Keratinocyte (primary cell): ENCODE results near the gene AKR1C1. TPM values are rescaled to one million over a fixed set of nuclear protein-coding genes. Genes with fewer than 3 reads are reported as not detected.
"Not testable (repeated sequence)": the region's sequence is repeated elsewhere in the genome, so short reads cannot be mapped to it uniquely, and the experiment has no call there.

Experiments used
- DNase-seq: peaks from one replicate; pipeline ENCODE4 v3.0.0-alpha.2; 2011; ENCODE audit warnings: low read depth, missing footprints, low spot score
- FAIRE-seq: peaks from 2 replicates; lab custom pipeline; 2011; peaks lifted over from hg19 to GRCh38; lab: Jason Lieb, UNC
- H2AFZ ChIP-seq: 2 replicates; pipeline ENCODE4 v1.6.0; 2012; ENCODE audit warnings: low read length, control low read depth, inconsistent platforms; ENCODE audit not compliant: control insufficient read depth
- H3K27ac ChIP-seq: 2 replicates; pipeline ENCODE4 v1.5.1; 2011; ENCODE audit warnings: low read length; ENCODE audit not compliant: control insufficient read depth, insufficient read depth
- H3K27me3 ChIP-seq: 3 replicates; pipeline ENCODE4 v1.6.0; 2011; ENCODE audit warnings: low read length; ENCODE audit not compliant: control insufficient read depth, insufficient read depth; ENCODE audit errors: extremely low read depth
- H3K36me3 ChIP-seq, 2 experiments: 2 replicates in 1 of 2; 3 replicates in 1 of 2; pipeline ENCODE4 v1.5.1; 2011; ENCODE audit warnings: low read length in 2 of 2, mild to moderate bottlenecking in 1 of 2; ENCODE audit not compliant: control insufficient read depth in 2 of 2, insufficient read depth in 2 of 2; ENCODE audit errors: extremely low read depth in 1 of 2
- H3K4me1 ChIP-seq: 3 replicates; pipeline ENCODE4 v1.5.1; 2011; ENCODE audit warnings: low read length; ENCODE audit not compliant: control insufficient read depth, insufficient read depth; ENCODE audit errors: extremely low read depth
- H3K4me2 ChIP-seq: 3 replicates; pipeline ENCODE4 v1.6.0; 2011; ENCODE audit warnings: low read depth, low read length; ENCODE audit not compliant: control insufficient read depth, insufficient read depth; ENCODE audit errors: extremely low read depth
- H3K4me3 ChIP-seq, 3 experiments: fragments of 200-600 bp in 1 of 3; sonication (generic) in 1 of 3; 2 replicates in 2 of 3; 3 replicates in 1 of 3; pipeline ENCODE4 v1.5.1; 2011 to 2016; ENCODE audit warnings: low read length in 3 of 3, mild to moderate bottlenecking in 3 of 3, control low read depth in 2 of 3, inconsistent platforms in 1 of 3, low read depth in 1 of 3, mixed read lengths in 1 of 3, mixed run types in 1 of 3, moderate library complexity in 1 of 3; ENCODE audit not compliant: control insufficient read depth in 2 of 3, insufficient read depth in 2 of 3; ENCODE audit errors: extremely low read depth in 1 of 3
- H3K79me2 ChIP-seq: 2 replicates; pipeline ENCODE4 v1.6.0; 2012; ENCODE audit warnings: low read length; ENCODE audit not compliant: control insufficient read depth, insufficient read depth
- H3K9ac ChIP-seq: 3 replicates; pipeline ENCODE4 v1.6.0; 2011; ENCODE audit warnings: low read length; ENCODE audit not compliant: control insufficient read depth, insufficient read depth; ENCODE audit errors: extremely low read depth
- H3K9me1 ChIP-seq: 3 replicates; pipeline ENCODE4 v1.6.0; 2011; ENCODE audit warnings: low read length; ENCODE audit not compliant: control insufficient read depth, insufficient read depth; ENCODE audit errors: extremely low read depth
- H3K9me3 ChIP-seq: 2 replicates; pipeline ENCODE4 v1.5.1; 2012; ENCODE audit warnings: low read depth, low read length; ENCODE audit not compliant: control insufficient read depth
- H4K20me1 ChIP-seq: 3 replicates; pipeline ENCODE4 v1.6.0; 2011; ENCODE audit warnings: low read length; ENCODE audit not compliant: control insufficient read depth, insufficient read depth; ENCODE audit errors: extremely low read depth
- EZH2 ChIP-seq: IDR thresholded peaks from one replicate; pipeline ENCODE4 v1.6.1; 2012; ENCODE audit warnings: inconsistent platforms, mild to moderate bottlenecking, low read length, moderate library complexity
- dilution Hi-C: fragments of 300-500 bp; cut with MboI; formaldehyde crosslinking; loops from one replicate; pipeline ENCODE4 v1.7.0; 2020; ENCODE audit warnings: low sequenced_read_pairs; ENCODE audit not compliant: extremely low pct_ligation_motif_present
- polyA plus RNA-seq, 5 experiments: library from polyadenylated mRNA; depleted of rRNA in 3 of 5; stranded (reverse) in 3 of 5; stranded (forward) in 1 of 5; unstranded in 1 of 5; fragments of >200 nt; gene quantifications; 1 replicate in 1 of 5; 2 replicates in 3 of 5; 3 replicates in 1 of 5; pipeline versions ENCODE4 v1.2.1 to v1.2.3, GENCODE V29; 2011 to 2012; ENCODE audit warnings: missing spikeins in 2 of 5, low read depth in 1 of 5, low replicate concordance in 1 of 5
- TF ChIP-seq, protein P1 (sequence below), 3 experiments: IDR thresholded peaks in 1 of 3; conservative IDR thresholded peaks in 1 of 3; optimal IDR thresholded peaks in 1 of 3; 2 replicates in 2 of 3; 3 replicates in 1 of 3; pipeline versions ENCODE3 to v1.5.1; 2011; ENCODE audit warnings: low read length in 3 of 3, mild to moderate bottlenecking in 3 of 3, moderate library complexity in 2 of 3, control low read depth in 1 of 3, inconsistent platforms in 1 of 3; ENCODE audit not compliant: insufficient read depth in 2 of 3; ENCODE audit errors: extremely low read depth in 1 of 3

AKR1C1 gene
- polyA plus RNA-seq, 1 donor (not counting 4 experiments of a cell fraction or from before 2014, with no cell fraction given), result 28.1 TPM

GRCh38 chr10:5023177-5023805, 60.1 kb downstream of the AKR1C1 start:
- Histone ChIP-seq H3K9ac (no peak overlapping the region), H3K27me3 (no peaks in the 10 kb centered on the region), H3K36me3 (no peaks in the 10 kb centered on the region), H3K4me2 (no peak overlapping the region), H3K4me1 (peaks cover 29% of the 10 kb centered on the region), H3K27ac (no peak overlapping the region), H2AFZ (no peak overlapping the region), H3K9me3 (no peaks in the 10 kb centered on the region), H4K20me1 (no peaks in the 10 kb centered on the region), H3K79me2 (no peaks in the 10 kb centered on the region), H3K4me3 (no peak overlapping the region), H3K9me1 (no peaks in the 10 kb centered on the region)
- dilution Hi-C loops, result no loop called here
- DNase-seq (no peak), FAIRE-seq (no peak)
- TF ChIP-seq EZH2, result no peak
- TF ChIP-seq, protein P1, sequence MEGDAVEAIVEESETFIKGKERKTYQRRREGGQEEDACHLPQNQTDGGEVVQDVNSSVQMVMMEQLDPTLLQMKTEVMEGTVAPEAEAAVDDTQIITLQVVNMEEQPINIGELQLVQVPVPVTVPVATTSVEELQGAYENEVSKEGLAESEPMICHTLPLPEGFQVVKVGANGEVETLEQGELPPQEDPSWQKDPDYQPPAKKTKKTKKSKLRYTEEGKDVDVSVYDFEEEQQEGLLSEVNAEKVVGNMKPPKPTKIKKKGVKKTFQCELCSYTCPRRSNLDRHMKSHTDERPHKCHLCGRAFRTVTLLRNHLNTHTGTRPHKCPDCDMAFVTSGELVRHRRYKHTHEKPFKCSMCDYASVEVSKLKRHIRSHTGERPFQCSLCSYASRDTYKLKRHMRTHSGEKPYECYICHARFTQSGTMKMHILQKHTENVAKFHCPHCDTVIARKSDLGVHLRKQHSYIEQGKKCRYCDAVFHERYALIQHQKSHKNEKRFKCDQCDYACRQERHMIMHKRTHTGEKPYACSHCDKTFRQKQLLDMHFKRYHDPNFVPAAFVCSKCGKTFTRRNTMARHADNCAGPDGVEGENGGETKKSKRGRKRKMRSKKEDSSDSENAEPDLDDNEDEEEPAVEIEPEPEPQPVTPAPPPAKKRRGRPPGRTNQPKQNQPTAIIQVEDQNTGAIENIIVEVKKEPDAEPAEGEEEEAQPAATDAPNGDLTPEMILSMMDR (optimal IDR thresholded peaks at IDR 0.05 in 1 of 3, IDR thresholded peaks at IDR 0.05 in 1 of 3, conservative IDR thresholded peaks at IDR 0.05 in 1 of 3; ENCODE audit: extremely low read depth in 1 of 3, insufficient read depth in 2 of 3, low read length in 3 of 3), result no peak

DNA sequence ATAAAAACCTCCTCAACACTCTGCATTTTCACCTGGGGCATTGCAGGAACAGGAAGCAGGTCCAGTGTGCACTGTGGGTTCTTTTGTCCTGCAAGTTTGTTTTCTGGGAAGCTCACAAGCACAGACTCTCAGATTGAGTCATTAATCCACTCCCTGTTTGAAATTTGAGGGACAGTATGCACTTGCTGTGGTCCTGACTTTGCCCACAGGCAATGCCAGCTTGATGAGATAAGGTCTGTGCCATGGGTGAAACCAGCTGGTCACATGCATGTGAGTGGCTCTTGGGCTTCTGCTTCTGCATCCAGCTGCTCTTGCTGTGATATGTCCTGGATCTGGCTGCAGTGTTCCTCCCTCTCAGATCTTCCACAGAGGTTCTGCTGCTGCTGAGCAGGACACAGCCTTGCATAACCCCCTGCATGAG, 62.3 kb downstream of the AKR1C1 start:
- H3K27ac ChIP-seq, H4K20me1 ChIP-seq, H3K9me1 ChIP-seq, dilution Hi-C loops, FAIRE-seq, H3K27me3 ChIP-seq, H3K4me2 ChIP-seq, H3K4me3 ChIP-seq, H2AFZ ChIP-seq, H3K36me3 ChIP-seq, H3K79me2 ChIP-seq, H3K9ac ChIP-seq, H3K9me3 ChIP-seq, DNase-seq: not testable (repeated sequence)
- H3K4me1 ChIP-seq, result peaks cover 22% of the 10 kb centered on the region

DNA sequence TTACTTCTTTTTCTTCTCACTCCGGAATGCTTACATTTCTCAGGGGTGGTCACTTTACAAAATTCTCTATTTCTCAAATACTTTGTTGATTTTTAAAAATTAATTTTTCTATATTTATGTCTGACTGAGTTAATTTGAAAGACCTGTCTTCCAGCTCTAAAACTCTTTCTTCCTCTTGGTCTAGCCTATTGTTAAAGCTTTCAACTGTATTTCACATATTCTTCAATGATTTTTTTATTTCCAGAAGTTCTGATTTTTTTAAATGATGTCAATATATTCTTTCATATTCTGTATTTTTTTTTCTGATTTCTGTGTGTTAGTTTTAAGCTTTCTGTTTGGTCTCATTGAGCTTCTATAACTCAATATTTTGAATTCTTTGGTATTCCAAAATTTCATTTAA, 67.8 kb downstream of the AKR1C1 start:
- no peaks in the 10 kb centered on the region for H3K36me3 ChIP-seq
- H3K27ac ChIP-seq, result no peak overlapping the region
- no peak overlapping the region for H3K9ac ChIP-seq
- dilution Hi-C loops, result no loop called here
- no peaks in the 10 kb centered on the region for H3K27me3 ChIP-seq
- DNase-seq (no peak), FAIRE-seq (no peak)
- no peak overlapping the region for H2AFZ ChIP-seq
- no peaks in the 10 kb centered on the region for H4K20me1 ChIP-seq
- no peaks in the 10 kb centered on the region for H3K79me2 ChIP-seq
- no peak for TF ChIP-seq EZH2
- TF ChIP-seq, protein P1 (optimal IDR thresholded peaks at IDR 0.05 in 1 of 3, IDR thresholded peaks at IDR 0.05 in 1 of 3, conservative IDR thresholded peaks at IDR 0.05 in 1 of 3; ENCODE audit: extremely low read depth in 1 of 3, insufficient read depth in 2 of 3, low read length in 3 of 3), result no peak
- peaks cover 3% of the 10 kb centered on the region for H3K4me1 ChIP-seq
- H3K4me3 ChIP-seq, result no peak overlapping the region
- H3K9me1 ChIP-seq, result no peaks in the 10 kb centered on the region
- H3K4me2 ChIP-seq, result no peak overlapping the region
- H3K9me3 ChIP-seq, result no peaks in the 10 kb centered on the region

- FAIRE-seq, H2AFZ ChIP-seq, H3K79me2 ChIP-seq, H3K9me3 ChIP-seq, DNase-seq, H3K9ac ChIP-seq, H3K4me3 ChIP-seq, H3K27ac ChIP-seq, dilution Hi-C loops, H3K9me1 ChIP-seq, H4K20me1 ChIP-seq, H3K36me3 ChIP-seq, H3K27me3 ChIP-seq, H3K4me2 ChIP-seq, H3K4me1 ChIP-seq: not testable (repeated sequence)
These were observed 68.4 kb downstream of the AKR1C1 start for GRCh38 chr10:5031588-5031987.
